HEK293T (cell line): ENCODE results near the gene WDR90.

ENCODE experiments used
- BHLHE40 ChIP-seq: fragments of 450-650 bp; IDR thresholded peaks from 2 replicates; pipeline ENCODE4 v1.6.1; 2016; ENCODE audit warnings: mild to moderate bottlenecking, moderate library complexity, borderline replicate concordance
- CTBP1 ChIP-seq: fragments of 450-650 bp; IDR thresholded peaks from 2 replicates; pipeline ENCODE4 v1.6.1; 2016; ENCODE audit warnings: borderline replicate concordance
- FOXK2 ChIP-seq: fragments of 450-650 bp; IDR thresholded peaks from 2 replicates; pipeline ENCODE4 v1.6.1; 2016; ENCODE audit warnings: mild to moderate bottlenecking
- FOXM1 ChIP-seq: fragments of 450-650 bp; IDR thresholded peaks from 2 replicates; pipeline ENCODE4 v1.6.1; 2017; ENCODE audit warnings: mild to moderate bottlenecking, borderline replicate concordance
- HDGF ChIP-seq: fragments of 450-650 bp; IDR thresholded peaks from 2 replicates; pipeline ENCODE4 v1.6.1; 2017; ENCODE audit warnings: antibody characterized with exemption, borderline replicate concordance
- L3MBTL2 ChIP-seq: fragments of 450-650 bp; conservative IDR thresholded peaks from 2 replicates; pipeline ENCODE4 v1.6.1; 2016; ENCODE audit warnings: mild to moderate bottlenecking
- PKNOX1 ChIP-seq: fragments of 450-650 bp; IDR thresholded peaks from 2 replicates; pipeline ENCODE4 v1.6.1; 2016
- SP1 ChIP-seq: fragments of 450-650 bp; IDR thresholded peaks from 2 replicates; pipeline ENCODE4 v1.6.1; 2017
- SUZ12 ChIP-seq: fragments of 450-650 bp; IDR thresholded peaks from 2 replicates; pipeline ENCODE4 v1.6.1; 2016; ENCODE audit warnings: mild to moderate bottlenecking
- TARDBP ChIP-seq: fragments of 450-650 bp; IDR thresholded peaks from 2 replicates; pipeline ENCODE4 v1.6.1; 2016

GRCh38 chr16:707062-707538 lies 57.9 kb downstream of the WDR90 start:
- TF ChIP-seq SUZ12, result no peak
- no peak for TF ChIP-seq CTBP1
- TF ChIP-seq FOXK2, result no peak
- no peak for TF ChIP-seq BHLHE40
- no peak for TF ChIP-seq SP1
- TF ChIP-seq FOXM1, result no peak
- TF ChIP-seq HDGF, result no peak
- no peak for TF ChIP-seq TARDBP
- no peak for TF ChIP-seq L3MBTL2
- no peak for TF ChIP-seq PKNOX1
